Parathyroid adenoma (tissue), 2 donors: ENCODE measurements around the gene ARHGAP33.
"Not testable (repeated sequence)": the region's sequence is repeated elsewhere in the genome, so short reads cannot be mapped to it uniquely, and the experiment has no call there.

Source experiments
- H2AFZ ChIP-seq: fragments of 300-600 bp; sonication (generic); one replicate; pipeline ENCODE4 v1.7.0; 2017; ENCODE audit warnings: antibody characterized with exemption, mild to moderate bottlenecking
- H3K27ac ChIP-seq: fragments of 300-600 bp; sonication (generic); one replicate; pipeline ENCODE4 v1.7.0; 2017
- H3K27me3 ChIP-seq: fragments of 300-600 bp; sonication (generic); one replicate; pipeline ENCODE4 v1.7.0; 2017; ENCODE audit warnings: low read length; ENCODE audit not compliant: control insufficient read depth, insufficient read depth
- H3K36me3 ChIP-seq: fragments of 300-600 bp; sonication (generic); one replicate; pipeline ENCODE4 v1.7.0; 2017; ENCODE audit warnings: low read length; ENCODE audit not compliant: control insufficient read depth, insufficient read depth
- H3K4me1 ChIP-seq: fragments of 300-600 bp; sonication (generic); one replicate; pipeline ENCODE4 v1.7.0; 2017; ENCODE audit warnings: control low read depth
- H3K4me2 ChIP-seq: fragments of 300-600 bp; sonication (generic); one replicate; pipeline ENCODE4 v1.7.0; 2017; ENCODE audit warnings: low read length
- H3K4me3 ChIP-seq: fragments of 300-600 bp; sonication (generic); one replicate; pipeline ENCODE4 v1.7.0; 2017; ENCODE audit warnings: low read depth, low read length
- H3K79me2 ChIP-seq: fragments of 300-600 bp; sonication (generic); one replicate; pipeline ENCODE4 v1.7.0; 2017; ENCODE audit warnings: control low read depth
- H3K9ac ChIP-seq: fragments of 300-600 bp; sonication (generic); one replicate; pipeline ENCODE4 v1.7.0; 2017; ENCODE audit warnings: mild to moderate bottlenecking
- H3K9me3 ChIP-seq: fragments of 300-600 bp; sonication (generic); one replicate; pipeline ENCODE4 v1.7.0; 2017; ENCODE audit warnings: low read length; ENCODE audit not compliant: control insufficient read depth
- CTCF ChIP-seq: fragments of 300-600 bp; sonication (generic); IDR thresholded peaks from one replicate; pipeline ENCODE4 v1.7.0; 2017; ENCODE audit warnings: antibody characterized with exemption, mild to moderate bottlenecking
- donor health status: primary hyperparathyroidism.

The ARHGAP33 gene

DNA sequence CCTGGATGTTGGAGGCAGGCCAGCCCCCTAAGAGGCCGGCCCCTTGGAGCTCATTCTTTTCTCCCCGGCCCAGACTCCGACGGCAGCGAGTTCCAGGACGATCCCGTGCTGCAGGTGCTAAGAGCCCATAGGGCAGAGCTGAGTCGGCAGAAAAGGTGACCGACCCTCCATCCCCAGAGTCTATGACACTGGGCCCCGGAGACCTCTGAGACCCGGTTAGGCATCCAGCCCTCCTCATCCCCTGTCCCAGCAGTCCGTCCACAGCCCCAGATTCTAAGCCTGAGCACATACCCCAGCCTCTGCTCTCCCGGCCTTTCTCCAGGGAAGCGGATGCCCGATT, 7.3 kb upstream of the ARHGAP33 start:
- Histone ChIP-seq H3K4me3 (peak overlapping the region; percentile 20), H3K36me3 (no peaks in the 10 kb centered on the region), H3K27me3 (no peaks in the 10 kb centered on the region)

GRCh38 chr19:35772362-35772761, 3.0 kb upstream of the ARHGAP33 start:
- not testable (repeated sequence) for H2AFZ ChIP-seq, H3K4me3 ChIP-seq, H3K27ac ChIP-seq, H3K79me2 ChIP-seq, H3K9me3 ChIP-seq, H3K4me2 ChIP-seq, H3K27me3 ChIP-seq, H3K9ac ChIP-seq, H3K36me3 ChIP-seq
- peaks cover 23% of the 10 kb centered on the region for H3K4me1 ChIP-seq

More for the DNA sequence above, 7.3 kb upstream of the ARHGAP33 start:
- Histone ChIP-seq H3K27ac (peak overlapping the region; percentile 90), H3K9ac (no peak overlapping the region), H3K4me1 (peaks cover 16% of the 10 kb centered on the region), H2AFZ (peak overlapping the region; percentile 94), H3K4me2 (peak overlapping the region; percentile 68), H3K79me2 (no peaks in the 10 kb centered on the region), H3K9me3 (no peaks in the 10 kb centered on the region)
- no peak for TF ChIP-seq CTCF

- H2AFZ ChIP-seq: no peak overlapping the region
- H3K4me1 ChIP-seq: peaks cover 15% of the 10 kb centered on the region
- no peaks in the 10 kb centered on the region for H3K79me2 ChIP-seq
- no peak for TF ChIP-seq CTCF
- H3K4me3 ChIP-seq: no peak overlapping the region
- H3K27me3 ChIP-seq: no peaks in the 10 kb centered on the region
- H3K4me2 ChIP-seq: no peak overlapping the region
- H3K36me3 ChIP-seq: no peaks in the 10 kb centered on the region
- H3K27ac ChIP-seq: no peak overlapping the region
- H3K9me3 ChIP-seq: no peaks in the 10 kb centered on the region
- no peak overlapping the region for H3K9ac ChIP-seq
These were observed 2.2 kb upstream of the ARHGAP33 start for GRCh38 chr19:35773020-35773806.

GRCh38 chr19:35774274-35775045, 904 bp upstream of the ARHGAP33 start:
- Histone ChIP-seq H3K4me3 (peak overlapping the region; percentile 43), H3K9me3 (no peaks in the 10 kb centered on the region), H3K27me3 (no peaks in the 10 kb centered on the region), H3K79me2 (no peaks in the 10 kb centered on the region), H3K4me1 (peaks cover 10% of the 10 kb centered on the region), H2AFZ (peak overlapping the region; percentile 80), H3K36me3 (no peaks in the 10 kb centered on the region), H3K27ac (no peak overlapping the region), H3K4me2 (peak overlapping the region; percentile 77), H3K9ac (no peak overlapping the region)
- no peak for TF ChIP-seq CTCF

- Histone ChIP-seq H3K27me3 (no peaks in the 10 kb centered on the region), H3K79me2 (no peaks in the 10 kb centered on the region), H3K36me3 (no peaks in the 10 kb centered on the region), H3K4me1 (peaks cover 10% of the 10 kb centered on the region), H3K4me3 (peak overlapping the region; percentile 43), H3K4me2 (peak overlapping the region; percentile 77), H3K9me3 (no peaks in the 10 kb centered on the region), H3K9ac (no peak overlapping the region), H3K27ac (no peak overlapping the region), H2AFZ (peak overlapping the region; percentile 80)
- TF ChIP-seq CTCF: no peak
These were observed 392 bp upstream of the ARHGAP33 start for GRCh38 chr19:35775046-35775297.
